Renal cortex interstitium (tissue), 15 donors: ENCODE results near the gene ADGRA3. TPM values are rescaled to one million over a fixed set of nuclear protein-coding genes. Genes with fewer than 3 reads are reported as not detected.

Experiments used
- DNase-seq, 11 donors: peaks; one replicate each; pipeline ENCODE4 v3.0.0-alpha.2; 2013; ENCODE audit warnings: low read depth in 9 of 11, low spot score in 4 of 11; ENCODE audit errors: extremely low read depth in 1 of 11
- long read RNA-seq, 16 experiments: transcript quantifications; one replicate each; lab custom pipeline, GENCODE V29; 2026
- polyA plus RNA-seq, 3 donors: library from polyadenylated mRNA; unstranded; fragments of 120-200 nt; gene quantifications; one replicate each; pipeline ENCODE4 v1.2.1, GENCODE V29; 2013; ENCODE audit not compliant: insufficient read length in 3 of 3

The ADGRA3 gene, protein sequence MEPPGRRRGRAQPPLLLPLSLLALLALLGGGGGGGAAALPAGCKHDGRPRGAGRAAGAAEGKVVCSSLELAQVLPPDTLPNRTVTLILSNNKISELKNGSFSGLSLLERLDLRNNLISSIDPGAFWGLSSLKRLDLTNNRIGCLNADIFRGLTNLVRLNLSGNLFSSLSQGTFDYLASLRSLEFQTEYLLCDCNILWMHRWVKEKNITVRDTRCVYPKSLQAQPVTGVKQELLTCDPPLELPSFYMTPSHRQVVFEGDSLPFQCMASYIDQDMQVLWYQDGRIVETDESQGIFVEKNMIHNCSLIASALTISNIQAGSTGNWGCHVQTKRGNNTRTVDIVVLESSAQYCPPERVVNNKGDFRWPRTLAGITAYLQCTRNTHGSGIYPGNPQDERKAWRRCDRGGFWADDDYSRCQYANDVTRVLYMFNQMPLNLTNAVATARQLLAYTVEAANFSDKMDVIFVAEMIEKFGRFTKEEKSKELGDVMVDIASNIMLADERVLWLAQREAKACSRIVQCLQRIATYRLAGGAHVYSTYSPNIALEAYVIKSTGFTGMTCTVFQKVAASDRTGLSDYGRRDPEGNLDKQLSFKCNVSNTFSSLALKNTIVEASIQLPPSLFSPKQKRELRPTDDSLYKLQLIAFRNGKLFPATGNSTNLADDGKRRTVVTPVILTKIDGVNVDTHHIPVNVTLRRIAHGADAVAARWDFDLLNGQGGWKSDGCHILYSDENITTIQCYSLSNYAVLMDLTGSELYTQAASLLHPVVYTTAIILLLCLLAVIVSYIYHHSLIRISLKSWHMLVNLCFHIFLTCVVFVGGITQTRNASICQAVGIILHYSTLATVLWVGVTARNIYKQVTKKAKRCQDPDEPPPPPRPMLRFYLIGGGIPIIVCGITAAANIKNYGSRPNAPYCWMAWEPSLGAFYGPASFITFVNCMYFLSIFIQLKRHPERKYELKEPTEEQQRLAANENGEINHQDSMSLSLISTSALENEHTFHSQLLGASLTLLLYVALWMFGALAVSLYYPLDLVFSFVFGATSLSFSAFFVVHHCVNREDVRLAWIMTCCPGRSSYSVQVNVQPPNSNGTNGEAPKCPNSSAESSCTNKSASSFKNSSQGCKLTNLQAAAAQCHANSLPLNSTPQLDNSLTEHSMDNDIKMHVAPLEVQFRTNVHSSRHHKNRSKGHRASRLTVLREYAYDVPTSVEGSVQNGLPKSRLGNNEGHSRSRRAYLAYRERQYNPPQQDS (N-terminal part only)
- polyA plus RNA-seq, result 10 to 100 TPM; 53.1 to 55.2 (median 54.2) TPM
- long read RNA-seq, donor 1, full-length matches to known transcripts, result 4 of 4 reads
- long read RNA-seq, donor 1, partial matches to known transcripts, result 0 of 4 reads
- long read RNA-seq, donor 1, other reads (novel, unspliced or antisense), result 0 of 4 reads
- long read RNA-seq, donor 2, full-length matches to known transcripts, result 2 of 2 reads
- long read RNA-seq, donor 2, partial matches to known transcripts, result 0 of 2 reads
- long read RNA-seq, donor 2, other reads (novel, unspliced or antisense), result 0 of 2 reads
- long read RNA-seq, donor 3, full-length matches to known transcripts, result 10 of 10 reads
- long read RNA-seq, donor 3, partial matches to known transcripts, result 0 of 10 reads
- long read RNA-seq, donor 3, other reads (novel, unspliced or antisense), result 0 of 10 reads
- long read RNA-seq, donor 4, full-length matches to known transcripts, result 2 of 2 reads
- long read RNA-seq, donor 4, partial matches to known transcripts, result 0 of 2 reads
- long read RNA-seq, donor 4, other reads (novel, unspliced or antisense), result 0 of 2 reads
- long read RNA-seq, donor 5, result 0 reads
- long read RNA-seq, donor 6, full-length matches to known transcripts, result 3 of 3 reads
- long read RNA-seq, donor 6, partial matches to known transcripts, result 0 of 3 reads
- long read RNA-seq, donor 6, other reads (novel, unspliced or antisense), result 0 of 3 reads
- long read RNA-seq, donor 7, full-length matches to known transcripts, result 4 of 4 reads
- long read RNA-seq, donor 7, partial matches to known transcripts, result 0 of 4 reads
- long read RNA-seq, donor 7, other reads (novel, unspliced or antisense), result 0 of 4 reads
- long read RNA-seq, donor 8, result 0 reads
- long read RNA-seq, donor 9, full-length matches to known transcripts, result 4 of 4 reads
- long read RNA-seq, donor 9, partial matches to known transcripts, result 0 of 4 reads
- long read RNA-seq, donor 9, other reads (novel, unspliced or antisense), result 0 of 4 reads
- long read RNA-seq, donor 10, result 0 reads
- long read RNA-seq, donor 11, full-length matches to known transcripts, result 6 of 6 reads
- long read RNA-seq, donor 11, partial matches to known transcripts, result 0 of 6 reads
- long read RNA-seq, donor 11, other reads (novel, unspliced or antisense), result 0 of 6 reads
- long read RNA-seq, donor 12, full-length matches to known transcripts, result 2 of 2 reads
- long read RNA-seq, donor 12, partial matches to known transcripts, result 0 of 2 reads
- long read RNA-seq, donor 12, other reads (novel, unspliced or antisense), result 0 of 2 reads
- long read RNA-seq, donor 13, result 0 reads
- long read RNA-seq, donor 14, full-length matches to known transcripts, result 7 of 7 reads
- long read RNA-seq, donor 14, partial matches to known transcripts, result 0 of 7 reads
- long read RNA-seq, donor 14, other reads (novel, unspliced or antisense), result 0 of 7 reads
- long read RNA-seq, donor 15, full-length matches to known transcripts, result 3 of 3 reads
- long read RNA-seq, donor 15, partial matches to known transcripts, result 0 of 3 reads
- long read RNA-seq, donor 15, other reads (novel, unspliced or antisense), result 0 of 3 reads
- long read RNA-seq, donor 16, full-length matches to known transcripts, result 9 of 35 reads
- long read RNA-seq, donor 16, partial matches to known transcripts, result 26 of 35 reads
- long read RNA-seq, donor 16, other reads (novel, unspliced or antisense), result 0 of 35 reads

DNA sequence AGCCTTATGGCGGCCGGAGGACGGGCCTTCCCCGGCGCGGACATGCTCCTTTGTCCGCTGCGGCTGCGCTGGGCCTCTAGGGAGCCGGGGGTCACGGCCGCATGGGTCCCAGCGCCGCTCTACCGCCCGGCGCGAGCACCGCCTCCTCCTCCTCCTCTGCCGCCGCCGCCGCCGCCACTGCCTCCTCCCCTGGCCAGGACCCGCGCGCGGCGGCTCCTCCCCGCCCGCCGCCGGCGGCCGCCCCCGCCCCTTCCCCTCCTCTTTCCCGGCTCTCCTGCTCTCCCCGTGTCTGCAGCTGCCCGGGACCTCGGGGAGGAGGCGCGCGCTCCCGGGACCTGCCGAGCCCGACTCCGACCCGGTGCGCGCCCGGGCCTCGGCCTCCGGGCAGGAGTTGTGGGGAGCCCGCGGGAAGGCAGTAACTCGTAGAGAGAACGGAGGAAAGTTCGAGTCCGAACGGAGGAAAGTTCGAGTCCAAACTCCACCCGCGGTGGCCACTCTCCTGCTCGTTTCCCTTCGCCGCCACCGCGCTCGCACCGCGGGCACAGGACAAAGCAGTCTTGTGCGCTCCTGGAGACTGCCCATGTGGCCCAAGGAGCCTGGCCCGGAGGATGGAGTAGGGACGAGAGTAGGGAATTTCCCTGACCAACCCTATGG lies at the start of gene ADGRA3:
ADGRA3 (minus strand) TSS at position 179 of the 654 bp plus-strand sequence. CDS start 282 bp downstream, outside the sequence.
- peak in 9 of 11 donors; percentile 33 to 73 (median 62) for DNase-seq

DNA sequence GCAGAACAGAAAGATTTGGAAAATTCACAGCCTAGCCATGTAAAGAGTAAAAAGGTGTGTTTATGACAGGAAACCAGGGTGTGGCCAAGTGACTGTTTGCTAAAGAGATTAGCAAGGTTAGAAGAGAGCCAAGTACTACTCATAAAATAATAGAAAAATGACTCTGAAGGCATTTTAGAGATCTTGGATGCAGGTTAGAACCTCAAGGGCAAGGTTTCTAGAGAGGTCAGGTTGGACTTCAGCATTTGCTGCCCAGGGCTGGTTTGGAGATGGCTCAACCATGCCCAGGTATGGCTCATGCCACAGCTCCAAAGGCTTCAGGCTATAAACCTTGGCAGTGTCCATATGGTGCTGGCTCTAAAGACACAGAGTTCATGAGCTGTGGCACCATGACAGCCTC lies 40.6 kb upstream of the ADGRA3 start:
- no peak for DNase-seq

DNA sequence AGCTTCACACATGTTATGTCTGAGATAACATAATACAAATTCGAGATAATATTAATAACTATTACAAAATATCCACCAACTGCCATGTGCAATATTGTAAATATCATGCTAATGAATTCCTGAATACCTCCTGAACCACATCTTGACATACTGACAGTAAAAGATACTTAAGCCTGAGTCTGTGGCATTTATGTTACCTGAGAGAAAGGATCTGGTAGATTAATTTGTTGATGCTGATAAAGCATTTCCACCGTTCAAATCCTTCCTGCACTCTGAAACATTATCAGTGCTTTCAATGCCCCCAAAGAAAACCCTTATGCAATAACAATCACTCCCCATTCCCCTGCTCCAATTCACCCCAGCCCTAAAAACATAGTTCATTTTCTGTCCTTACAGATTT lies 38.8 kb upstream of the ADGRA3 start:
- DNase-seq, result no peak

DNA sequence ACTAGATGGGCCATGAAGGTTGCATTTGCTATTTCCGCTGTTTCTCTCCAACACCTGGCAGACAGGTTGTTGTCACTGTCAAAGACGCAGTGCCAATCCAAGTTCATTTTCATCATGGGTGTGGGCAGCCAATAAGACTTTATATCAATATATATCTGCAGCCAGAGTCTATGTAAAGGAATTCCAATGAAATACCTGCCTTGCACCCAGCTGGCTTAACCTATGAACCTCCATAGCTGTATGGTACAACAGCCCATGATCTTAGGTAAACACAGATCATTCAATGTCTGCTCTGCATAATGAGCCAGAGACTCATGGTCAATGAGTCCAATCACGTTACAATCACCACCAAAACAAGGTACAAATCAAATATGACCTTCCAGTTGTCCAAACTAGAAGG lies 37.7 kb upstream of the ADGRA3 start:
- DNase-seq, result no peak

DNA sequence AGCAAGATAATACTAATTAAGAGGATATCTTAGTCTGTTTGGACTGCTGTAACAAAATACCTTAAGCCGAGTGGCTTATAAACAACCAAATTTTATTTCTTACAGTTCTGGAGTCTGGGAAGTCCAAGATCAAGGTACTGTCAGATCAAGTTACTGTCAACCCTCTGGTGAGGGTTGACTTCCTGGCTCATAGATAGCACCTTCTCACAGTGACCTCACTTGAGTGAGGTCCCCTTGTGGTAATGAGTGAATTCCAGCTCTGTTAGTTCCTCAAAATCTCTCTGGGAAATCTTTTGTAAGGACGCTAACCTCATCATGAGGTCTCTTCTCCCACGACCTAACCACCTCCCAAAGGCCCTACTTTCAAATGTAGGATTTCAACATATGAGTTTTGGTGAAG lies 36.9 kb upstream of the ADGRA3 start:
- DNase-seq, result no peak

DNA sequence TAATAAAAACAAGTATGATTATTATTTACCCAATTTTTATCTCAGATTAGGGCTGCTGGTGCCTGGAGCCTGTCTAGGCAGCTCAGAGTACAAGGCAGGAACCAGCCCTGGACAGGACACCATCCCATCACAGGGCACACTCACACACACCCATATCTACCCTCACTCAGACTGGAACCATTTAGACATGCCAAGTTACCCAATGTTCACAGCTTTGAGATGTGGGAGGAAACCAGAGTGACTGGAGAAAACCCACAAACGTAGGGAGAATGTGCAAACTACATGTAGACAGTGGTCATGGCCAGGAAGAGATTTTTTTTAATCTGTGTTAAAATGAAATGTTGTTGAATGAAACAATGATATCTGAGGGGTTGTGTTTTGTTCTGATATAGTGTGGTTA lies 35.7 kb upstream of the ADGRA3 start:
- DNase-seq, result no peak

DNA sequence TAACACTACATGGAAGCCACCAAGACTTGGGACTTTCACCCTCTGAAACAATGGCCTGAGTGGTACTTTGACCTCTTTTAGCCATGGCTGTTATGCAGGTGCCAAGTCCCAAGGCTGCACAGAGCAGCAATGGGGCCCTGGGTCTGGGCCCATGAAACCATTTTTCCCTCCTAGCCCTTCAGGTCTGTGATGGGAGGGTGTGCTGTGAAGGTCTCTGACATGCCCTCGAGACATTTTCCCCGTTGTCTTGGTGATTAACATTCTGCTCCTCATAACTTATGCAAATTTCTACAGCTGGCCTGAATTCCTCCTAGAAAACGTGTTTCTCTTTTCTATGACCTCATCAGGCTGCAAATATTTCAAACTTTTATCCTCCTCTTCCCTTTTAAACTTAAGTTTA lies 30.4 kb upstream of the ADGRA3 start:
- DNase-seq, result no peak

DNA sequence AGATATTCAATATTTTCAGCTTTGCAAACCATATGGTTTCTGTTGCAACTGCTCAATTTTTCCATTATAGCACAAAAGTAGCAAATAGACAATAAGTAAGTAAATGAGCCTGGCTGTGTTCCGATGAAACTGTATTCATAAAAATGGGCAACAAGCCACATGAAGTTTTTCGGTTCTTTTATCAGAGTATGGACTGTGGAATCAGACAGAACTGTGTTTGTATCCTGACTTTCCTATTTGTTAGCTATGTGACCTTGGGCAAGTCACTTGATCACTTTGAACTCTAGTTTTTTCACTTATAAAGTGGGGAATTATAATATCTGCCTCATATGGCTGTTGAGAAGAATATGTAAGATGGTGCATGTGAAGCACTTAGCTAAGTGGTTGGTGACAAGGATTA lies 23.4 kb upstream of the ADGRA3 start:
- no peak for DNase-seq

DNA sequence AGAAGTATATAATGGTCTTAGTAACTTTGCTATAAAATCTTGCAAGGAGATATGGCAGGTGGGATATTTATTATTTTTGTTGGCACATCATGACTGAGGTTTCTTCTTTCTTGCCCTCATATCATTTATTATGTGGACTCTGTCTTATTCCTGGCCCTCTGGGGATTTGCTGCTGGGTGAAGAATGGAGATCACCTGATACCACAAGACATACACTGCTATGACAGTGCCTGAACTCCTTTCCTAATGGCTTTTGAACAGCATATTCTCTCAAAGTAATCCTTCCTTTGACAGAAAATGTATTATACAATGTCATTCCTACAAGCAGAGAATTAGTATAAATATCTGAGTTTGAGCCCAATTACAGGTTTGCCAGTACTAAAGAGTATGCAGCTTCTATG lies 22.0 kb upstream of the ADGRA3 start:
- DNase-seq, result no peak

DNA sequence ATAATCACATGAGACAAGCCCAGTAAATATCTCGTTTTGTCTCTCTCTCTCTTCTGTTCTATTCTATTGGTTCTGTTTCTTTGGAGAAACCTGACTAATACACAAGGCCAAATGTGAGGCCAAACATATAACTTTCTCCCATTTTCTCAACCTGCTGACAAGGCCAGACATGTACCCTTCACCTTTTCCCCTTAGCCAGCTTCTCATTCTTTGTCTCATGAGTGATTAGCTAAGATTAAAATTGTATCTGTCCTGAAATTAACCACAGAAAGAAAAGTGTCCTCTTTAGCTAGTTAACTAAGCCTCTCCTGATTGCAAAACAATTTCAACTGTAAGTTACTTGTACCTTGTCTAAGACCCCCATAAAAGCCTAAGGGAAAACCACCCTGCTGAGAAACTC lies 18.5 kb upstream of the ADGRA3 start:
- DNase-seq, result no peak

DNA sequence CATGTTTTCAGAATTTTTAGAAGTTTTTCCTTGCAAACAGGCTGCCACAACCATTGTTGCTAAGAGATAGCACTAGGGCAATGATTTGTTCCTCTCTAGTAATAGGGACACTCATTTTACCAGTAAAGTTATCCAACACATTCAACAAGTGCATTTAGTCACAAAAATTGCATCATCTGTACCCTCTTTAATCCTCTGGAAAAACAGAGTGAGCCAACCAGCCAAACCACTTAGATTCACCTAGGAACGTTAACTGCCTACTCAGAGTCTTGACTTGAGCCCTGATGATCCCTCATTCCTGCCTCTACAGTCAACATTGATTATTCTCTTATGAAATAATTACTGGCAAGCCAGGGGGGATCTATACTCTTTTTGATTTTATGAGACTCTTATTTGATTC lies 17.0 kb upstream of the ADGRA3 start:
- no peak for DNase-seq

DNA sequence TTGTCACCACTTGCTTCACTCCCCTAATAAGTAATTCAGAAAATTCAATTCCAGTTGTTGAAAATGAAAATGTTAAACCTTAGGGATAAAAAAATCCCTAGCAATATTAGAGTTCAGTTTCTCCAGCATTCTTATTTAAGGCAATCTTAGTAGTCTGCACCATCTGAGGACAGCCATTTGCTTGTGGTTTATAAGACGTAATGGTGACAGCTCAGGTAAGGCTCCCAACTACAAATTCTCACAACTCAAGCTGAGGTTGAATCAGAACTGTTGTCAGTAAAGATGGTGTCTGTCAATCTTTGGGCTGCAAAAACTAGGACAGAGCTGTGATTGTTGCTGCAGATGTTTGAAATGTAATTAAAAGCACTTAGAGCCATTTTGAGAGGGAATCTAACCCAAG lies 16.3 kb upstream of the ADGRA3 start:
- no peak for DNase-seq

DNA sequence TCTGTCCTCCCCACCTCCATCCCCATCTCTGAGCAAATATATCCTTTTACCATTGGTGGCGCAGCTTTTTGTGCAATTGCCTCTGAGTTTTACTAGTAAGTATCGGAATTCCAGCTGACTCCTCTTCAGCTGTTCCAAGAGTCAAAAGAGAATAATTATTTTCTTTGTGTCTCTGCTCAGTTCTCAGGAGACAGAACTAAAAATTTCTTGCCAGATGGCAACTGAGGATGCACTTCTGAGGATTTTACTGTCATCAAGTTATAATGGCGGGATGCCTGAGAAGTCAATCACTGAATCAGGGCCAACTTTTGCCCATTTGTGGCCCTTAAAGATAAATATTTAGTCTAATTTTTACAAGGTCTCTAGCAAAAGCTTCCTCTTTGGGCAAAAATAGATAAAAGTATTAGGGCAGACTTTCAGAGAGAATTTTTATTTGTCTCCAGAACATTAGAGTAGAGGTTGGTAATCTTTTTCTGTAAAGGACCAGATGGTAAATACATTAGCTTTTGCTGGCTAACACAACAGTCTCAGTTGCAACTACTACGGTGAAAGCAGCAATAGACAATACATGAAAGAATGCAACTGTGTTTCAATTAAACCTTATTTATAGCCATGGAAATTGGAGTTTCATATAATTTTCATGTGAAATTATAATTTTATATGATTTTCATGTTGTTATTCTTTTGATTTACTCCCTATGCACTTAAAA lies 15.6 kb upstream of the ADGRA3 start:
- no peak for DNase-seq

DNA sequence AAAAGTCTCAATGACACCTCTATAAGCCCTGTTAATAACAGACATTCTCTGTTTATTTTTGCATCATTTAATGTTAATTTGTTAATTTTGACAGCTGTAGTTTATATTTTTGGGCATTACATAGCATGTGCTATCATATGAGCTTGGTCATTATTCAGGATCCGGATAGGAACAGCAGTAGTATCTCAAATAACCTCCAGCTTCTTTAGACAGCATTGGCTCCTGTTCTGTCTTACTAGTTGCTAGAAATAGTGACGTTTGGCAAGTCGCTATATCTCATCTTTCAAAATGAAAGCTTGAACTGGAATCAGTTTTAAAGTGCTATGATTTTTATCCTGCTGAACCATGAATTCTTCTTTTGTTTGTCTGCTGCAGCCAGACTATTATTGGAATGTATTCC lies 9.0 kb upstream of the ADGRA3 start:
- DNase-seq, result no peak
